HG03520 (cell line): ENCODE data around the gene CLMN.

Experiments used
- ATAC-seq: cut with Tn5 transposase; IDR thresholded peaks from one replicate; pipeline ENCODE4 v1.9.1; 2021; ENCODE audit warnings: mild to moderate bottlenecking, moderate library complexity; ENCODE audit not compliant: unreplicated experiment

Gene CLMN

GRCh38 chr14:95305145-95305544 lies 14.6 kb downstream of the CLMN start:
- no peak for ATAC-seq

GRCh38 chr14:95304342-95304741 lies 15.4 kb downstream of the CLMN start:
- no peak for ATAC-seq

GRCh38 chr14:95303552-95303951 lies 16.2 kb downstream of the CLMN start:
- ATAC-seq: no peak

DNA sequence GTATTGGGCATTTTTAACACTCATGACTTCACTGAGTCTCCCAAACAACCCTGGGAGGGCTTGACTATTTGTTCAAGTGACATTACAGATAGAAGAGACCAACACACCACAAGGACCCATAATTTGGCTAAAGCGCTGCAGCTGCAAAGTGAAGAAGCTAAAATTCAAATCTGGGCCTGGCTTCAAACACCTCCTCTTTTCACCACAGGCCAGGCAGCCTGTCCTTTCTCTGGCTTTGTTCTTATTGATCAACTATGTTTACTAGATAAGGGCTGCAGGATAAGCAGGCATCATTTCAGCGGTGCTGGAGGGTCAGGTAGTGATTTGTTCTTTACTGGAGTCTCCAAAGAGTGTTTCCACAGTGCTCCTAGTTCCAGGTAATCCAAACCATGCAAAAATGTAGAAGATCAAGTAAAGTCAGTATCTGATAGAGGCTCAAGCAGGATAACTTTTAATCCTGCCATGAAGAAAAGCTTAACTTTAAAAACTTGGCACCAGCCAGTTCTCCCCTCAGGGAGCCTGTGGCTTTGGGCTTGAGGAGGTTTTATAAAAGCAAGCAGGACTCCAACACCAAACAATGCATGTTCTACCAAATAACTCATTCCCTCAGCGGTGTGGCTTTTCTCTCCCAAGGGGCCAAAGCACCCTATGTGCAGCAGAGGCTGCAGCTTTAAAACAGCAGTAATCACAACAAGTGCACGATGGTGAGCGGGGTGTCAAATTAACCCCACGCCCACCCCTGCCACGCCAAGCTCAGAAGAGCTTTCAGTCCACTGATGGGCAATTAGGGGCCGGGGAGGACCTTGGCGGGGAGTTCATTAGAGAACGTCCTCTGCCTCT lies 16.8 kb downstream of the CLMN start:
- ATAC-seq: no peak

DNA sequence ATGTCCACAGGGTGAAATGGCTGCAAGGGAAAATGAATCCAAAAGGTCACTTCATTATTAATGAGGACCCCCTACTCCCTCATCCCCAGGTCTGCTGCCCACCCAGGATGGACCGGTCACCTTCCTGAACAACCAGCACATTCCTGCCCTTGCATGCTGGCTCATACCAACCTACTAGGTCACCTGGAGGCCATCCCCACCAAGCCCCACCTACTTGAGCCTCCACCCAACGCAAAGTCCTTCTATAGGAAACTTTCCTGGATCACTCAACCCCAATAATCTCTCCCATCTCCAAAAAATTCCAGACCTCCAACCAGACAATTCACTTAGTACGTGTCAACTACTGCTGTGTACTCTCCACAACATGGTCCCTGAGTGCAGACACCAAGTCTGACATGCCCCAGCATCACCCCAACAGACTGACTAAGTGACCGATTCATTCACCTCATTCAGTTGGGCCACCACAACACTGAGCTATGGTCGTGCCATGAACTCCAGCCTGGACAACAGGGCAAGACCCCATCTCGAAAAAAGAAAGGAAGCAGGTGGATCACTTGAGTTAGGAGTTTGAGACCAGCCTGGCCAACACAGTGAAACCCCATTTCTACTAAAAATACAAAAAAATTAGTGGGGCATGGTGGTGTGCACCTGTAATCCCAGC lies 18.1 kb downstream of the CLMN start:
- ATAC-seq: no peak

DNA sequence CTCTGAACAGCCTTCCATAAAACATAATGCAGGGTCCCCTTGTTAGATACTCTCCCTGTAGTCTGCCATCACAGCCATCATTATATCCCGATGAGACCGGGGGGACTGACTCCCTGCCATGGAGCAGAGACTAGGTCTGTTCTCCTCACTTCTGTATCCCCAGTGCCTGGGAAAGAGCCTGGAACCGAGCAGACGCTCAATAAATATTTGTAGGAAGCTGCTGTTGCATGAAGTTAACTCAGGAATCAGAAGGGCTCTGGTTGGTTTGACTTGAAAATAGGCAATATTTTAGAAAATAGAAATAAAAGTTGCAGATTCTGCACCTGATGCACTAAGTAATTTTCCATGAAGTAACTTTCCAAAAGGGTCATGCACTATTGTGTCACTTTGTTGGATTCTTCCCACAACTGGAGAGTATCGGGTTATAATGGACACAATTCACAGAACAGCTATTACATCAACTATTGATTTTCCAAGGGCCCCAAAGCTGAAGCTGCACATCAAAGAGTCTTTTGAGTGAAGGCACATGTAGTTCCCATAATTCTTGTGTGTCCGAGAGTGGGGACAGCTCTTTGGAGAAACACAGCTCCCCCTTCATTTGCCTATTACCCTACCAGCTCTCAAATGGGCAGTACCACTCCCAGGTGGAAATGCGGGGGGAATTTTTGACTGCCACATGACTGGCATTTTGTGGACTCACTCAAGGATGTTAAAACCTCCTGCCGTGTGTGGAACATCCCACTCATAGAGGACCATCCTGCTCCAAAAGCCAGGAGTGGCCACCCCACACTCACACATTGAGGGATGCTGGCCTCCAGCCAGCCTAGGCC lies 18.8 kb downstream of the CLMN start:
- ATAC-seq: no peak

- no peak for ATAC-seq
These were observed 19.6 kb downstream of the CLMN start for GRCh38 chr14:95300002-95300696.

DNA sequence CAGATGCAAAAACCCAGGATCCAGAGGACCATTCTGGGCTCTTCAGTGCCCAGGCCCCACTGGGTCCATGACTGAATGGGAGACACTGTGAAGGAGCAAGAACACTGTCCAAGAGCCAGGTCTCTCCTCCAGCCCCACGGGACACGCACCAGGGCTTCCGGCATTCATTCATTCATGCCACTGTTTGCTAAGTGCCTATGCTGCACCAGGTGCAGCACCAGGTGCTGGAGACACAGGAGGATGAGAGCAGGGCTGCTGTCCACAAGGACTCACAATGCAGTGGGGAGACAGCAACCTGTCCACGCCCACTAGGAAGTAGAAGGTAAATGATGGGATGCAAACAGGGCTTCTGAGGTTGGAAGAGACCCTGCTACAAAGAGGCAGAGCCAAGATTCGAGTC lies 20.4 kb downstream of the CLMN start:
- ATAC-seq: no peak

DNA sequence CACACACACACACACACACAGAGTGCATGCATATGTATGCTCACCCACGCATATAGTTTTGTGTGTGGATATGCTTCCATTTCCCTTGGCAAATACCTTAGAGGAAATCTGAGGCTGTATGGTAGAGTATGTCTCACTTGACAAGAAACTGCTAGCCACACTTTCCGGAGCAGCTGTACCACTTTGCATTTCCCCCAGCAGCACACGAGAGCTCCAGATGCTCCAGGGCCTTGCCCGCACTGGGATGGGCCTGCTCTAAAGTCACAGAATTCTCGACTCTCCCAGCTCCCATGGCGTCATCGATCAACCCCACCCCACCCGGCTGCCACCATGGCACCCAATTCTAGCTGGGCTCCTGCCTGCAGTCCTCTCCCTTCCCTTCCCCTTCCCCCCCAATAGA lies 21.9 kb downstream of the CLMN start:
- no peak for ATAC-seq

DNA sequence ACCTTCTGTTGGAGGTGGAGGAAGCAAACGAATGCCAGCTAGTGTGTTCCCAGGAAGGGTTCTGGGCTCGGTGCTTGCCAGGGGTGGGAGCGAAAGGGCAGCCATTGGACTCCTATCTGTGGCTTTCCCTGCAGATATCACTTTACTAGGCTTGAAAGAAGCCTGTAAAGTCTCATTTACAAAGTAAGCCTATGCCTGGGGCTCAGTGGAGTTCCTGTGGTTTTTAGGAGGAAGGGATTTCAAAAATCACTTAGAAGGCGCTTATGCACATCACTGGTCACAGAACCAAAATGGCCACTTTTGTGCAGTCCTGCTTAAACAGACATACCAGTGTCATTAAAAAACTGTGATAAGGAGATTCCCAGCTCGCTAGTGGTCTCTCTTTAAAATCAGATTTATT lies 22.7 kb downstream of the CLMN start:
- ATAC-seq: no peak

- no peak for ATAC-seq
These were observed 23.9 kb downstream of the CLMN start for GRCh38 chr14:95295600-95296376.

DNA sequence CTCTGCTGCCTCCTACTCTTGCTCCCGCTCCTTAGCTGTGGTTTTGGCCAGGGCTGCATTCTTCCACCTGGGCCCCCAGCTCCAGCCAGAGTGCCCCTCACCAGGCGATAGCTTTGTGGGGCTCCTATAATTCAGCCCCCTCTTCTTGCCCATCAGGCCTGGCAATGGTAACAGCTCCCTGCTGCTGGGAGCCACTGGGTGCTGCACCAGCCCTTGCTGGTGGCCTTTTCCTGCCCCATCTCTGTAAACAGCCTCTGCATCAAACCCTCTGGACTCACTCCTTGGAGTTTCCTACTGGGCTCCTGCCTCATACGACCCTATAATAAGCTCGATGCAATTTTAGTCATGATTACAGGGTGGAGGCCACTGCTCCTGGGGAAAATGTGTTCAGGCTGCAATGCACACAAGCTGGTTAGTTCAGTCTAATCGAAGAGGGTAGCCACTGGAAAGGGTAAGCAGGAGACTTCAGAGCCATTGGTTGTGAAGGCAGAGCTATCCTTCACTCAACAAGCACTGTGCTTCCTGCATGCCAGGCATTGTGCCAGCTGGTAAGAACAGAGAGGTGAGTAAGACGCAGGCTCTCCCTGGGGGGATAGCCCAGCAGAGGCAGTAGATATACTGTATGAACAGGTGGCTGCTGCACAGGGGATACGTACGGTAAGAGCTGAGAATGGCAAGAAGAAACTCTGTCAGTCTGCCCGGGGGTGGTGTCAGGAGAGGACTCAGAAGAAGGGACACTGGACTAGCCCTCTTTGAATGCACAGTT lies 24.7 kb downstream of the CLMN start:
- ATAC-seq: no peak

GRCh38 chr14:95294320-95294719 lies 25.4 kb downstream of the CLMN start:
- no peak for ATAC-seq

- no peak for ATAC-seq
These were observed 26.3 kb downstream of the CLMN start for GRCh38 chr14:95293449-95293848.

GRCh38 chr14:95292660-95293425 lies 26.9 kb downstream of the CLMN start:
- no peak for ATAC-seq

DNA sequence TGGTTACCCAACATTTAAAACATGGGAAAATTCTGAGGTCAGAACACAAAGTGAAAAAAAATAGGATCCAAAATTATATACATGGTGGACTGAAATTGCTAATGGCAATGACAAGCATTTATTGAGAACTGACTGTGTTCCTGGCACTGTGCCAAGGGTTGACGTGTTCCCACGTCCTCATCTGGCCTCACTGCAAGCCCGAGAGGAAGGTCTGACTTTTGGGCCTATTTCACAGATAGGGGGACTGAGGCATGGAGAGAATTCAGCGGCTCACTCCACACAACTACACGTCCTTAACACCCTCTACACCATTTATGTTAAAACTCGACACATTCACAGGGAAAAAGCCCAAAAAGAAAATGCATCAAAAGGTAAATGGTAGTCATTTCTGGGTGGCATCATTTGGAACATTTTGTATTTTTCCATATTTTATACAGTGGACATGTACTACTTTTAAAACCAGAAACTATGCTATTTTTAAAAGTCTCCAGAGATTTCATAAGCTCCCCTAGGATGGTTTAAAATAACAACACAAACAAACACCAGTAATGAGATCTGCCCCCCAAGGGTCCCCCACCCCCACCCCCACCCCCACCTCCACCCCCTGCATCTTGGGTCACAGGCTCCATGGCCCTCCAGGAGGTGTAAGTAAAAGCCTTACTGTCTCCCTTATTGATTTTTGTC lies 27.7 kb downstream of the CLMN start:
- no peak for ATAC-seq

DNA sequence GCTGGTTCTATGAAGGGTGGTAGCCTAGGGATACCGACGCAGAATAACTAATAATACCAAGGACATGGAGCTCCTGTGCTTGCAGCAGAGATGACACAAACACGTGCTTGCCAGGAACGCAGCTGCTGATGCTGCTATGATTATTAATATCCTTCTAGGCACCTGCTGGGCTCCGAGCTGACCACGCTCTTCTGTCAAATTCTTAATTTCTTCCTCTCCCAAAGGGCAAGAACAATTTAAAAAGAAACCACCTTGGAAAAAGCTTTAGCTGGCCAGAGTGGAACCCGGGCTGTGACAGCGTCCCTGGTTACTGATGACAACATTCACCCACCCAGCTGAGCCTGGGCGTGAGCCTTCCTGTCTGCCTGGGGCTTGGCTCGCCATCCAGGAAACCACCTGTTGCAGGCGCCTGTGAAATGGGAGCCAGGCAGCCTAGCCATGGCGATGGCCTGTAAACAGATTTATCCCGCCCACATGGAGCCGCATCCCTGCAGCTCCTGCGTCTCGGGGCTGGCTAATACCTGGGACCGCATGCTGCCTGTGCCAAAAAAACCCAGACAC lies 28.8 kb downstream of the CLMN start:
- no peak for ATAC-seq

- ATAC-seq: no peak
These were observed 29.7 kb downstream of the CLMN start for GRCh38 chr14:95290021-95290420.
